D721Med (cell line): ENCODE results near the gene BTC.

Experiments
- DNase-seq: peaks from one replicate; pipeline ENCODE4 v3.0.0; 2011; ENCODE audit warnings: low spot score; ENCODE audit not compliant: insufficient read length
- FAIRE-seq: peaks from 2 replicates; lab custom pipeline; 2011; peaks lifted over from hg19 to GRCh38; lab: Jason Lieb, UNC
- TF ChIP-seq, protein P1 (sequence below): IDR thresholded peaks from 2 replicates; pipeline ENCODE4 v1.5.1; 2012; ENCODE audit warnings: mild to moderate bottlenecking, control low read depth; ENCODE audit not compliant: insufficient read depth; ENCODE audit errors: missing control alignments

The BTC gene

DNA sequence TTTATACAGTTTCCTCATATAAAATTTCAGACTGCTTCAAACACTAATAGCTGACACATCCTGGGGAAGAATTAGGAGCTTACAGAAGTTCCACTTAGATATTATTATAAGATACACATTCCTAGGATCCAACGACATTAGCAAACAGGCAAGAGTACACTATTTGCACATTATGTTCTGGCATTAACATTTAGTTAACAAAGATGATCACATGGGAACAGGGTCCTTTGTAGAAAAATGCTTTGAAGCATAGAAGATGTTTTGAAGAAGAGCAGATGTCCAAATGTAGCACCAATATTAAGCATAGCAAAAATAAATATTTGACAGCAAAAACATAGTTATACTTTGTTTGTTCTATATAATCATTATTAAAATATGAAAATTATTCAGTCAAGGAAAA lies 52.1 kb downstream of the BTC start:
- DNase-seq: no peak
- no peak for FAIRE-seq
- TF ChIP-seq, protein P1, sequence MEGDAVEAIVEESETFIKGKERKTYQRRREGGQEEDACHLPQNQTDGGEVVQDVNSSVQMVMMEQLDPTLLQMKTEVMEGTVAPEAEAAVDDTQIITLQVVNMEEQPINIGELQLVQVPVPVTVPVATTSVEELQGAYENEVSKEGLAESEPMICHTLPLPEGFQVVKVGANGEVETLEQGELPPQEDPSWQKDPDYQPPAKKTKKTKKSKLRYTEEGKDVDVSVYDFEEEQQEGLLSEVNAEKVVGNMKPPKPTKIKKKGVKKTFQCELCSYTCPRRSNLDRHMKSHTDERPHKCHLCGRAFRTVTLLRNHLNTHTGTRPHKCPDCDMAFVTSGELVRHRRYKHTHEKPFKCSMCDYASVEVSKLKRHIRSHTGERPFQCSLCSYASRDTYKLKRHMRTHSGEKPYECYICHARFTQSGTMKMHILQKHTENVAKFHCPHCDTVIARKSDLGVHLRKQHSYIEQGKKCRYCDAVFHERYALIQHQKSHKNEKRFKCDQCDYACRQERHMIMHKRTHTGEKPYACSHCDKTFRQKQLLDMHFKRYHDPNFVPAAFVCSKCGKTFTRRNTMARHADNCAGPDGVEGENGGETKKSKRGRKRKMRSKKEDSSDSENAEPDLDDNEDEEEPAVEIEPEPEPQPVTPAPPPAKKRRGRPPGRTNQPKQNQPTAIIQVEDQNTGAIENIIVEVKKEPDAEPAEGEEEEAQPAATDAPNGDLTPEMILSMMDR: no peak

DNA sequence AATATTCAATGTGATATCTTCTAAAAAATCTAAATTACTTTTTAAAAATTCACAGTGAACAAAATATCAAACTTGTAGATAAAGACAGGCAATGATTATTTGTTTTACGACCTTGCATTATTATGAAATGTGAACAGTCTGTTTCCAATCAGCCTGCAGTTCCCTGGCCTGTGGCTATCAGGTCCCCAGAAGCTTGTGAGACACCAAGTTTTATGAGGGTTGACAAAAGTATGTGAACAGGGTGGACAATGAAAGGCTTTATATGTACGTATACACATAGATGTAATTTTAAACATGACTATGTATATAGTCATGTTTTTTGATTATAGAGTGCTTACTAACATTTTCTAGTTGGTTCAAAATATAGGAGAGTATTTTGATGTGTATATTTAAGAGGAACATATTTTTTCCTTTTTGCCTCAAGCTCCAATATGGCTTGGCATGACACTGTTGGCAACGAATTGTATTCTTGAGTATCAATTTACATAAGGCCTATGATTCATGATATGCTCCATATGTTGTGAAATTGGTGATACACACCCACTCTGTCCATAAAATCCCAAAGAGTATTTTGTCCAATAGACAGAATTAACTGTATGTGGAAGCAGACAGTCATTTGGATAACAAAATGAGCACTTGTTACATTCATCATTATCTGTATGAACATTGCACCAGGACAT lies 55.7 kb downstream of the BTC start:
- TF ChIP-seq, protein P1: no peak
- FAIRE-seq: no peak
- no peak for DNase-seq

DNA sequence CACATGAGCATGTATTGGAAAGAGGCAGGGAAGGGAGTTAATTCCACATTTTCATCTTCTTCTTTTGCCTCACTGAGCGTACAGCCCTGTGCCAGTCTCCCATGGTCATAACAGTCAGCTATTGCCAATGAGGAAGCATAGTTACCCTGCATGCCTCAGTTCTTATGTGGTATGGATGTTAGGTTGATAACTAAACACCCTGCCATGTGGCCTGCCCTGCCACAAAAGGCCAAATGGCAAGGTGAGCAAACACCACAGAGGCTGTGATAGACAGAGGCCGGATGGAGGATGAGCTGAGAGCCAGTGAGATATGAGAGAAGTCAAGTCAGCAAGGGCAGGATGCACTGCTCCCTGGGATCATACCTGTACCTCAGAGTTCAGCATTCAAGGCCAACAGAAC lies 59.3 kb downstream of the BTC start:
- no peak for FAIRE-seq
- TF ChIP-seq, protein P1: no peak
- DNase-seq: no peak

DNA sequence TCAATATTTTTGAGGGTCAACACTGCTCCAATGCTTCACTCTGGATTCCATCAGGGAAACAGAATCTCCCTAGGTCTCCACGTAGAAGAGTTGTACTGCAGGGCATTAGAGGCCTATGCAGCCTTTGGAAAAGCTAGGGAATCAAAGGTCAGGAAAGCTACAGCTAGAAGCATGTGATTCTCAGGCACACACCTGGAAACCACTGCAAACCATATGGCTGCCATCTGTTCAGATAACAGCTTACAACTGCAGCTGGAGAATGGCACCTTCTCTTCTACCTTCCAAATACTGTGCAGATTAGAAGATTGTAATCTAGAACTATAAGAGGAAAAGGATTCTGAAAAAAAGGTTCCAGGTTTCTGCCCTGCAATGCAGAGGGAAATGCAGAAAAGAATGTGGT lies 60.6 kb downstream of the BTC start:
- TF ChIP-seq, protein P1: no peak
- FAIRE-seq: no peak
- DNase-seq: no peak

DNA sequence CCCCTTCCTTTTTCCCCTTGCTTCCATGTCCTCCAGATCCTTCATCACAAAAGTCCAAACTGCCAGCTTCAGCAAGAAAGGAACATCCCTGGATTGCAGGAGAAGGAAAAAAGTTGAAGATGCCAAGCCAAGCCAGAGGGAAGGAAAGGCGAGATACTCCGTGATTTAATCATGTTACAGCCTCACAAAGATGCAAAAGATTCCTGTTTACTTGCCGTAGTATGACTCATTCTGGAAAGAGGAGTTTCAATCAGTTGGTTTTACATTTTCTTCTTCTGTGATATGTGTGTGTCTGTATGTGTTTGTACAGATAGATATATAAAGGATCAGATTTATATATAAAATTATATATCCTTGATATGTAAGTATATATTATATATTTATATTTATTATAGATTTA lies 69.3 kb downstream of the BTC start:
- no peak for DNase-seq
- TF ChIP-seq, protein P1: no peak
- FAIRE-seq: no peak

DNA sequence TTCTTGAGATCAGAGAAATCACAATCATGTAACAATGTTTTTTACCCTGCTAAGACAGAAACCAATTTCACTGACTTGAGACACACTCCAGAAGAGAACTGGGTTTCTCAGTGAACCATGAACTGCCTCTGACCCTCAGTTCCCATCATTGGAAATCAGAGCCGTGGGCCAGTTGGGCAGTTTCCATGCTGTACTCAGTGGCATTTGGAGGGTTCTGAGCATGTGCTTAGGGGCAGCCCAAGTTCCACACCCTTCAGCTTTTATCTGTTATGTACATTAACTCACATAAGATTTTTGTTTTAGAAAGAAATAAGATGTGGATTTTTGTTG lies 77.9 kb downstream of the BTC start:
- DNase-seq (no peak), FAIRE-seq (no peak)
- TF ChIP-seq, protein P1: no peak

DNA sequence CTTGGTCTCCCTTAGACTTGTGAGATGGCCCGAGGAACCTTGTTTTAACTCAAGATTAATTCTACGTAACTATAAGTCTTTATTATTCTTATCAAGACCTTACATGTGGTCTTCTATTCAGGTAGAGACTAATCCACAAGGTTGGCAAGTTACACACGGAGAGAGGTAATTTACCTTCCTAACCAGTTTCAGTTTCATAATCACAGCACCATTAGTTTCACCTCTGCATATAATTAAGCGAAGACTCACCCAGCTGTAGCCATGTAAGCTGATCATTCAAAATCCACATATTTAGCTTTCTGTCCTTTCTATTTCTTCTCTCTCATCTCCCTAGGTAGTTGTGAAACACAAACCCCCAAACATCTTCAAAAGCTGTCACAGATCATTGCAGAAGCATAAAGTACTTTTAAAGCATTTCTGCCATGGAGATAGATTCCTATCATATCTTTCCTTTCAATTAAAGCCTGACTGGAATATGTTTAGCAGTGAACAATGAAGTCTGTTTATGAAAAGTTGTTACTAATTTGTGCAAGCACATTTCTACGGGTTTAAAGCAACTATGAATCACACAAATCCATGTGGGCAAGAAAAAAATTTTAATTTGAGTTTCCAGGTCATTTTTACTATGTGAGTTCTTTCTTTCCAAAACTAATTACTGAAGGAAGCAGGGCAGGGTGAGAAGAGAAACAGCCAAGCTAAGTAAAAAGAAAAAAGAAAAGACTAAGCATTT lies 78.5 kb downstream of the BTC start:
- FAIRE-seq (no peak), DNase-seq (no peak)
- TF ChIP-seq, protein P1: no peak
